GM23338 (cell line): ENCODE data around the gene TDP2. TPM values are rescaled to one million over a fixed set of nuclear protein-coding genes. Genes with fewer than 3 reads are reported as not detected.

Experiments used
- ATAC-seq: fragments of 200-7000 bp; cut with Tn5 transposase; 3 replicates; pipeline ENCODE4 v1.9.1; 2020
- DNase-seq: peaks from one replicate; pipeline ENCODE4 v3.0.0-alpha.2; 2015; ENCODE audit warnings: low spot score
- H2AFZ ChIP-seq: fragments of 200-600 bp; sonication (generic); 2 replicates; pipeline ENCODE4 v1.8.0; 2016; ENCODE audit warnings: antibody characterized with exemption, mild to moderate bottlenecking, moderate library complexity
- H3F3A ChIP-seq: fragments of 200-600 bp; sonication (generic); replicated peaks from 2 replicates; pipeline ENCODE4 v1.8.0; 2017; ENCODE audit warnings: antibody characterized with exemption, mixed run types, low read depth
- H3K27ac ChIP-seq: fragments of 200-600 bp; sonication (generic); 2 replicates; pipeline ENCODE4 v1.6.1; 2016; ENCODE audit warnings: low read depth
- H3K27me3 ChIP-seq: fragments of 200-600 bp; sonication (generic); 2 replicates; pipeline ENCODE4 v1.8.0; 2016; ENCODE audit warnings: mild to moderate bottlenecking, mixed run types, moderate library complexity; ENCODE audit not compliant: insufficient read depth
- H3K36me3 ChIP-seq: fragments of 200-600 bp; sonication (generic); 2 replicates; pipeline ENCODE4 v1.8.0; 2016; ENCODE audit warnings: mild to moderate bottlenecking; ENCODE audit not compliant: insufficient read depth
- H3K4me1 ChIP-seq: fragments of 200-600 bp; sonication (generic); 2 replicates; pipeline ENCODE4 v1.8.0; 2016; ENCODE audit warnings: mild to moderate bottlenecking, moderate library complexity; ENCODE audit not compliant: insufficient read depth
- H3K4me2 ChIP-seq: fragments of 200-600 bp; sonication (generic); 2 replicates; pipeline ENCODE4 v1.7.1; 2017; ENCODE audit warnings: mixed run types
- H3K4me3 ChIP-seq: fragments of 200-600 bp; sonication (generic); 2 replicates; pipeline ENCODE4 v1.6.1; 2016; ENCODE audit warnings: mixed run types
- H3K79me2 ChIP-seq: fragments of 200-600 bp; sonication (generic); replicated peaks from 2 replicates; pipeline ENCODE4 v1.8.0; 2017; ENCODE audit warnings: mild to moderate bottlenecking; ENCODE audit not compliant: insufficient read depth
- H3K9me2 ChIP-seq: fragments of 200-600 bp; sonication (generic); 2 replicates; pipeline ENCODE4 v1.8.0; 2017; ENCODE audit not compliant: insufficient read depth
- H4K20me1 ChIP-seq: fragments of 200-600 bp; sonication (generic); replicated peaks from 2 replicates; pipeline ENCODE4 v1.8.0; 2017; ENCODE audit warnings: mild to moderate bottlenecking; ENCODE audit not compliant: insufficient read depth
- H3K27ac Mint-ChIP-seq: 2 replicates; pipeline ENCODE4 v1.8.0; 2020; ENCODE audit warnings: inconsistent platforms, mild to moderate bottlenecking, moderate library complexity, mixed read lengths
- H3K27me3 Mint-ChIP-seq: 3 replicates; pipeline ENCODE4 v1.8.0; 2022; ENCODE audit warnings: low read depth, mild to moderate bottlenecking, moderate library complexity, mixed read lengths, inconsistent platforms; ENCODE audit not compliant: insufficient read depth, poor library complexity
- H3K36me3 Mint-ChIP-seq: 3 replicates; pipeline ENCODE4 v1.8.0; 2021; ENCODE audit warnings: low read depth, mild to moderate bottlenecking, inconsistent platforms, moderate library complexity, mixed read lengths
- H3K4me1 Mint-ChIP-seq: 3 replicates; pipeline ENCODE4 v1.8.0; 2020; ENCODE audit warnings: mild to moderate bottlenecking, inconsistent platforms, mixed read lengths
- H3K4me3 Mint-ChIP-seq: 3 replicates; pipeline ENCODE4 v1.8.0; 2021; ENCODE audit warnings: moderate library complexity, mild to moderate bottlenecking, inconsistent platforms, mixed read lengths
- H3K9me3 Mint-ChIP-seq: 3 replicates; pipeline ENCODE4 v1.8.0; 2020; ENCODE audit warnings: moderate library complexity, mild to moderate bottlenecking, inconsistent platforms, mixed read lengths
- CREB1 ChIP-seq: fragments of 250-450 bp; sonication (Bioruptor Pico); IDR thresholded peaks from 2 replicates; pipeline ENCODE4 v1.5.0; 2020; ENCODE audit warnings: low read depth, mild to moderate bottlenecking, moderate library complexity
- ETS1 ChIP-seq: IDR thresholded peaks from 2 replicates; pipeline ENCODE4 v1.6.1; 2016; ENCODE audit warnings: antibody characterized with exemption
- EZH2 ChIP-seq: fragments of 200-600 bp; sonication (generic); IDR thresholded peaks from one replicate; pipeline ENCODE4 v1.8.0; 2017; ENCODE audit warnings: antibody characterized with exemption, mild to moderate bottlenecking, low read depth; ENCODE audit not compliant: unreplicated experiment
- JUNB ChIP-seq: IDR thresholded peaks from one replicate; pipeline ENCODE4 v1.6.1; 2016; ENCODE audit warnings: antibody characterized with exemption; ENCODE audit not compliant: unreplicated experiment
- NANOG ChIP-seq: IDR thresholded peaks from 2 replicates; pipeline ENCODE4 v1.6.1; 2016; ENCODE audit warnings: antibody characterized with exemption, borderline replicate concordance
- POLR2AphosphoS5 ChIP-seq: IDR thresholded peaks from 2 replicates; pipeline ENCODE4 v1.6.1; 2016; ENCODE audit warnings: antibody characterized with exemption, low read depth
- REST ChIP-seq: IDR thresholded peaks from one replicate; pipeline ENCODE4 v1.6.1; 2018; ENCODE audit warnings: antibody characterized with exemption; ENCODE audit not compliant: unreplicated experiment
- STAT1 ChIP-seq: IDR thresholded peaks from one replicate; pipeline ENCODE4 v1.6.1; 2016; ENCODE audit warnings: antibody characterized with exemption; ENCODE audit not compliant: unreplicated experiment
- ZNF462 ChIP-seq: fragments of 250-450 bp; sonication (Bioruptor Pico); IDR thresholded peaks from 2 replicates; pipeline ENCODE4 v1.5.0; 2020; ENCODE audit warnings: mild to moderate bottlenecking, moderate library complexity
- polyA plus RNA-seq: library from polyadenylated mRNA; unstranded; fragments of >200 nt; fragmentation: Nextera tagmentation; extraction: Ambion mirVana; gene quantifications from 2 replicates; pipeline ENCODE4 v1.2.1, GENCODE V29; 2016
- total RNA-seq: library from RNA; depleted of rRNA; stranded (reverse); fragments of >200 nt; shearing (Covaris generic); gene quantifications from 2 replicates; pipeline ENCODE4 v1.2.3, GENCODE V29; 2014

TDP2 gene
- total and polyA plus RNA-seq, 2 experiments from 2014 or later: 46.8 to 47.8 TPM

- H3K4me3 ChIP-seq: no peak overlapping the region
- Mint-ChIP-seq H3K27ac (no peak overlapping the region), H3K36me3 (peaks cover 4% of the 10 kb centered on the region), H3K4me3 (no peak overlapping the region), H3K4me1 (peaks cover 6% of the 10 kb centered on the region), H3K27me3 (no peaks in the 10 kb centered on the region), H3K9me3 (no peaks in the 10 kb centered on the region)
- no peak overlapping the region for H3K4me2 ChIP-seq
- H4K20me1 ChIP-seq: no peaks in the 10 kb centered on the region; the same call in 1 of the 2 replicates
- no peak overlapping the region for H2AFZ ChIP-seq
- H3K36me3 ChIP-seq: no peaks in the 10 kb centered on the region
- DNase-seq: no peak
- H3K27me3 ChIP-seq: no peaks in the 10 kb centered on the region
- no peaks in the 10 kb centered on the region; the same call in 1 of the 2 replicates for H3K79me2 ChIP-seq
- no peak overlapping the region for H3K27ac ChIP-seq
- H3K9me2 ChIP-seq: no peaks in the 10 kb centered on the region
- no peaks in the 10 kb centered on the region for H3K4me1 ChIP-seq
- no peaks in the 10 kb centered on the region for H3F3A ChIP-seq
- ATAC-seq: no peak
- TF ChIP-seq ETS1 (no peak), POLR2AphosphoS5 (no peak), STAT1 (no peak), ZNF462 (CRISPR knock-in tag) (no peak), JUNB (no peak), REST (no peak), EZH2 (no peak), NANOG (no peak), CREB1 (CRISPR knock-in tag) (no peak)
These were observed 25.7 kb upstream of the TDP2 start for GRCh38 chr6:24692415-24692814.
